ENCODE data around the gene LRRC27. TPM values are rescaled to one million over a fixed set of nuclear protein-coding genes. Genes with fewer than 3 reads are reported as not detected.

Gene LRRC27
- total and polyA plus RNA-seq, 7 donors: 2.2 to 8.3 (median 2.5) TPM

GRCh38 chr10:132328738-132329137 is 3.3 kb upstream of the LRRC27 start:
- Histone ChIP-seq H3K4me3 (no peak overlapping the region), H3K4me1 (peaks cover 29% of the 10 kb centered on the region), H3K27me3 (ENCODE audit: insufficient read depth in 3 of 3, low read length in 2 of 3) (no peaks in the 10 kb centered on the region), H3K36me3 (ENCODE audit: insufficient read depth in 1 of 2, low read depth in 1 of 2) (peaks cover 0 to 4% of the 10 kb centered on the region in 2 donors), H3K9me3 (no peaks in the 10 kb centered on the region), H3K27ac (peak overlapping the region; percentile 82)
- intact Hi-C loops (cut with DNase I): no loop called here
- DNase-seq: no peak
- TF ChIP-seq CTCF (IDR thresholded peaks at IDR 0.05): no peak
- WGBS, 3 donors: 44 to 53% (median 46%) methylated on average over 8 of the region's 8 CpGs
- ATAC-seq: no peak

- peak overlapping the region; percentile 86 for H3K4me3 ChIP-seq
- 62 to 68% (median 64%) methylated on average over 23 of the region's 23 CpGs for WGBS, 3 donors
Observed at GRCh38 chr10:132329565-132330485, 2.2 kb upstream of the LRRC27 start.

GRCh38 chr10:132330486-132330833 is 1.5 kb upstream of the LRRC27 start:
- Histone ChIP-seq H3K27me3 (ENCODE audit: insufficient read depth in 3 of 3, low read length in 2 of 3) (no peaks in the 10 kb centered on the region), H3K36me3 (ENCODE audit: insufficient read depth in 1 of 2, low read depth in 1 of 2) (peaks cover 0 to 4% of the 10 kb centered on the region in 2 donors), H3K4me1 (peaks cover 25% of the 10 kb centered on the region), H3K4me3 (peak overlapping the region; percentile 86), H3K9me3 (no peaks in the 10 kb centered on the region), H3K27ac (peak overlapping the region; percentile 82)
- no peak for ATAC-seq
- WGBS, 3 donors: 82 to 87% (median 87%) methylated on average over 8 of the region's 8 CpGs
- no peak for DNase-seq
- intact Hi-C loops (cut with DNase I): no loop called here
- TF ChIP-seq CTCF (IDR thresholded peaks at IDR 0.05): no peak

More at GRCh38 chr10:132329565-132330485, 2.2 kb upstream of the LRRC27 start:
- no peaks in the 10 kb centered on the region for H3K9me3 ChIP-seq
- ATAC-seq (no peak), DNase-seq (no peak)
- H3K36me3 ChIP-seq (ENCODE audit: insufficient read depth in 1 of 2, low read depth in 1 of 2): peaks cover 0 to 4% of the 10 kb centered on the region in 2 donors
- no peaks in the 10 kb centered on the region for H3K27me3 ChIP-seq (ENCODE audit: insufficient read depth in 3 of 3, low read length in 2 of 3)
- peaks cover 25% of the 10 kb centered on the region for H3K4me1 ChIP-seq
- H3K27ac ChIP-seq: peak overlapping the region; percentile 82
- TF ChIP-seq CTCF (IDR thresholded peaks at IDR 0.05): no peak
- intact Hi-C loops (cut with DNase I): no loop called here

- peak overlapping the region; percentile 82 for H3K27ac ChIP-seq
- intact Hi-C loops (cut with DNase I): no loop called here
- peaks cover 25% of the 10 kb centered on the region for H3K4me1 ChIP-seq
Observed at GRCh38 chr10:132332433-132332754, 401 bp downstream of the LRRC27 start.

More at GRCh38 chr10:132332433-132332754, 401 bp downstream of the LRRC27 start:
- ATAC-seq (no peak), DNase-seq (no peak)
- Histone ChIP-seq H3K9me3 (no peaks in the 10 kb centered on the region), H3K36me3 (ENCODE audit: insufficient read depth in 1 of 2, low read depth in 1 of 2) (peaks cover 0 to under 1% of the 10 kb centered on the region in 2 donors), H3K4me3 (peak overlapping the region; percentile 86), H3K27me3 (ENCODE audit: insufficient read depth in 3 of 3, low read length in 2 of 3) (no peaks in the 10 kb centered on the region)
- 5 to 12% (median 11%) methylated on average over 16 of the region's 16 CpGs for WGBS, 3 donors
- TF ChIP-seq CTCF (IDR thresholded peaks at IDR 0.05): no peak
